Esophagus muscularis mucosa (tissue), 4 donors: ENCODE measurements around the gene GPBP1. TPM values are rescaled to one million over a fixed set of nuclear protein-coding genes. Genes with fewer than 3 reads are reported as not detected.

Source experiments
- DNase-seq: peaks from one replicate; pipeline ENCODE4 v3.0.0-alpha.2; 2017; ENCODE audit errors: extremely low spot score
- H3K27ac ChIP-seq, 4 donors: fragments of 200-600 bp; sonication (generic); replicated peaks in 1 of 4; 1 replicate in 3 of 4; 2 replicates in 1 of 4; pipeline ENCODE4 v1.5.1; 2016 to 2019; ENCODE audit warnings: mild to moderate bottlenecking in 1 of 4
- H3K27me3 ChIP-seq, 4 donors: fragments of 200-600 bp; sonication (generic); one replicate each; pipeline versions ENCODE4 v1.5.1 to v1.6.0; 2016 to 2019
- H3K36me3 ChIP-seq, 4 donors: fragments of 200-600 bp; sonication (generic); one replicate each; pipeline ENCODE4 v1.5.1; 2016 to 2019
- H3K4me1 ChIP-seq, 4 donors: fragments of 200-600 bp; sonication (generic); one replicate each; pipeline ENCODE4 v1.5.1; 2016 to 2019
- H3K4me3 ChIP-seq, 4 donors: fragments of 200-600 bp; sonication (generic); 1 replicate in 2 of 4; 2 replicates in 2 of 4; pipeline ENCODE4 v1.5.1; 2016 to 2019; ENCODE audit warnings: mild to moderate bottlenecking in 4 of 4, moderate library complexity in 1 of 4
- H3K9me3 ChIP-seq, 4 donors: fragments of 200-600 bp; sonication (generic); 1 replicate in 3 of 4; 2 replicates in 1 of 4; pipeline ENCODE4 v1.5.1; 2016 to 2019
- CTCF ChIP-seq, 3 experiments: fragments of 200-600 bp in 2 of 3; fragments of 450-650 bp in 1 of 3; sonication (generic) in 2 of 3; IDR thresholded peaks; one replicate each; pipeline ENCODE4 v1.5.1; 2017 to 2019; ENCODE audit warnings: antibody characterized with exemption in 3 of 3, mild to moderate bottlenecking in 2 of 3, moderate library complexity in 1 of 3
- EP300 ChIP-seq: sonication (generic); formaldehyde crosslinking; IDR thresholded peaks from one replicate; pipeline ENCODE4 v1.6.1; 2017; ENCODE audit warnings: antibody characterized with exemption
- POLR2A ChIP-seq: fragments of 450-650 bp; IDR thresholded peaks from one replicate; pipeline ENCODE4 v1.6.1; 2017; ENCODE audit warnings: antibody characterized with exemption, moderate library complexity, mild to moderate bottlenecking, low read depth
- POLR2AphosphoS5 ChIP-seq, 2 donors: sonication (generic); formaldehyde crosslinking; IDR thresholded peaks; one replicate each; pipeline ENCODE4 v1.6.1; 2017; ENCODE audit warnings: antibody characterized with exemption in 2 of 2
- WGBS: methylation state at CpG from one replicate; pipeline ENCODE4 v1.1.5; 2018; 5-methylcytosine and 5-hydroxymethylcytosine counted together
- intact Hi-C: fragments of 100-400 bp; cut with DNase I; formaldehyde crosslinking; loops from one replicate; pipeline ENCODE4 v1.15.1; 2023
- total RNA-seq, 4 donors: library from RNA; depleted of rRNA; stranded (reverse); fragments of >200 nt; gene quantifications; one replicate each; pipeline versions ENCODE4 v1.1.0 to v1.2.1, GENCODE V29; 2016

The GPBP1 gene
- total RNA-seq, 4 donors from 2014 or later: 41.8 to 54.0 (median 48.6) TPM

GRCh38 chr5:57259704-57260103, 85.8 kb downstream of the GPBP1 start:
- Histone ChIP-seq H3K27ac (no peak overlapping the region), H3K4me3 (no peak overlapping the region), H3K4me1 (peaks cover 0 to 15% (median 2%) of the 10 kb centered on the region in 4 donors), H3K9me3 (no peaks in the 10 kb centered on the region), H3K36me3 (peaks cover 23 to 68% (median 48%) of the 10 kb centered on the region in 4 donors), H3K27me3 (no peaks in the 10 kb centered on the region)
- intact Hi-C loops: no loop called here
- TF ChIP-seq POLR2AphosphoS5 (IDR thresholded peaks at IDR 0.05) (no peak), POLR2A (no peak), CTCF (IDR thresholded peaks at IDR 0.05) (no peak), EP300 (no peak)
- DNase-seq: no peak

GRCh38 chr5:57262541-57262940, 88.7 kb downstream of the GPBP1 start:
- Histone ChIP-seq H3K4me1 (peaks cover 0 to 15% (median 2%) of the 10 kb centered on the region in 4 donors), H3K4me3 (no peak overlapping the region), H3K27ac (no peak overlapping the region), H3K27me3 (no peaks in the 10 kb centered on the region), H3K9me3 (no peaks in the 10 kb centered on the region), H3K36me3 (peaks cover 23 to 40% (median 37%) of the 10 kb centered on the region in 4 donors)
- intact Hi-C loops: no loop called here
- 80% methylated on average over 3 of the region's 3 CpGs for WGBS
- TF ChIP-seq CTCF (IDR thresholded peaks at IDR 0.05) (no peak), EP300 (no peak), POLR2AphosphoS5 (IDR thresholded peaks at IDR 0.05) (no peak), POLR2A (no peak)
- no peak for DNase-seq

GRCh38 chr5:57267805-57268204, 93.9 kb downstream of the GPBP1 start:
- no peaks in the 10 kb centered on the region for H3K9me3 ChIP-seq
- no peak overlapping the region for H3K4me3 ChIP-seq
- H3K27ac ChIP-seq: no peak overlapping the region
- DNase-seq: no peak
- H3K4me1 ChIP-seq: no peaks in the 10 kb centered on the region
- H3K36me3 ChIP-seq: peaks cover 8 to 16% (median 14%) of the 10 kb centered on the region in 4 donors
- intact Hi-C loops: no loop called here
- no peaks in the 10 kb centered on the region for H3K27me3 ChIP-seq
- WGBS: 38% methylated on average over 2 of the region's 2 CpGs
- no peak for TF ChIP-seq CTCF (IDR thresholded peaks at IDR 0.05)
- no peak for TF ChIP-seq POLR2A

- intact Hi-C loops: no loop called here
- WGBS: 74% methylated on average over 5 of the region's 5 CpGs
- Histone ChIP-seq H3K4me1 (no peaks in the 10 kb centered on the region), H3K36me3 (no peaks in the 10 kb centered on the region), H3K9me3 (no peaks in the 10 kb centered on the region), H3K27ac (no peak overlapping the region), H3K4me3 (no peak overlapping the region), H3K27me3 (no peaks in the 10 kb centered on the region)
- no peak for DNase-seq
- TF ChIP-seq POLR2AphosphoS5 (IDR thresholded peaks at IDR 0.05) (no peak), EP300 (no peak), POLR2A (no peak), CTCF (IDR thresholded peaks at IDR 0.05) (no peak)
These were observed 102.5 kb downstream of the GPBP1 start for GRCh38 chr5:57276353-57276752.

GRCh38 chr5:57277085-57277484, 103.2 kb downstream of the GPBP1 start:
- H3K4me1 ChIP-seq: no peaks in the 10 kb centered on the region
- no peaks in the 10 kb centered on the region for H3K9me3 ChIP-seq
- H3K27me3 ChIP-seq: no peaks in the 10 kb centered on the region
- H3K27ac ChIP-seq: no peak overlapping the region
- no peaks in the 10 kb centered on the region for H3K36me3 ChIP-seq
- TF ChIP-seq POLR2AphosphoS5 (IDR thresholded peaks at IDR 0.05) (no peak), CTCF (IDR thresholded peaks at IDR 0.05) (no peak), POLR2A (no peak), EP300 (no peak)
- intact Hi-C loops: no loop called here
- DNase-seq: no peak
- H3K4me3 ChIP-seq: no peak overlapping the region
- 87% methylated on average over 1 of the region's 1 CpG for WGBS
